ENCODE data around the gene DNAJB4. TPM values are rescaled to one million over a fixed set of nuclear protein-coding genes. Genes with fewer than 3 reads are reported as not detected.

DNAJB4 gene
- total and polyA plus RNA-seq, 8 donors = 29.8 to 46.9 (median 44.2) TPM

DNA sequence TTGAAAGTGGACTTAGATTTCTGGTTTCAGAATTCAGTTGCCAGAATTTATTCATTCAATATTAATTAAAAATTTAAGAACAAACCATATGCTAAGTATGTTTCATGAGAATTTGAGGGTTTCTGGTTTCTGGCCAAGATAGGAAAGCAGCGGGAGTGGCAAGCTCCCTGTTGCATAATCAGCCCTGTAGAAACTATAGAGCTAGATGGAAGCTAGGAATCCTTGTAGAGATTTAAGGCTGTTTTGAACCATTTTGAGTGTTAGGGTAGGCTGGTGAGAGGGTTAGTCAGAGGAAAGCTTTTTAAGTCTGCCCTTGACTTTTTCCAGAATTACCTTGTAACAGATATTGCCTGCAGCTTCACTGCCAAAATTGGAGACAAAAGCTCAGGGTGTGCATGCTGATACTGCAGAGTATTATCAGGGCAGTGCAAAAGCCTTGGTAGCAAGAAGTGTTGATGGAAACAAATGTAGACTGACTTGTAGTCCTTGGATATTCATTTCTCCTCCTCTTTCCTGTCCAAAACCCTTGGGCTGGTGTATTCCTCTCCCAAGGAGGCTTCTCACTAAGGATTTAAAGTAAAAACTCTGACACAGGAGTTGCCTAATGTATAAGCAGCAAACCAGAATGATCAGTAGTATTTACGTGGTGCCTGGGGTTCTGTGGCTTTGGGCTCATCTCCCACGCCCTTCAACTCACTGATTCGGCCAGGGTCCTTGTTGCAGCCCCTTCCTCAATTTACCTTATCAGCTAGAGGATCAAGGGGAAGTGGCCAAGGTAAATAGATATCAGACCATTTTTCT, 28.5 kb downstream of the DNAJB4 start:
- intact Hi-C loops (cut with DNase I) = no loop called here

DNA sequence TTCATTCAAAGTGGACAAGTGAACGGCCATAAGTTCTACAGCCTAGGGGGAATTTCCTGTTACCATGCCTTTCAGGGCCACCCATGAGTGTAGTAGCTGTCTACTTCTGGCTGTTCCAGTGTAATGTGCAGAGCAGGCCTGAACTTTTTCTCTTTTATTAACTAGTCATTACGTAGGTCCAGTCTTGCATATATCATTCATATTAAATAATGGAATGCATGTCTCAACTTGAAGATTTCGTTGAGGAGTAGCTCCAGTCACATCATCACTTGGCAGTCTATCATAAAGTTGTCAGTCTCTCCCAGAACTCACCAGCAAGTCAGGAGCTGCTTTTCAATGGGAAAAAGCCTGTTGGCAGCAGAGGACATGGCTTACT, 29.0 kb downstream of the DNAJB4 start:
- Histone ChIP-seq H3K27me3 (no peaks in the 10 kb centered on the region), H3K9me3 (no peaks in the 10 kb centered on the region), H3K4me3 (no peak overlapping the region), H3K27ac (no peak overlapping the region), H3K4me1 (no peaks in the 10 kb centered on the region), H3K36me3 (no peaks in the 10 kb centered on the region)
- ATAC-seq (no peak), DNase-seq (no peak)
- intact Hi-C loops (cut with DNase I) = no loop called here
- no peak for TF ChIP-seq CTCF (IDR thresholded peaks at IDR 0.05)

More for the DNA sequence above, 28.5 kb downstream of the DNAJB4 start:
- no peaks in the 10 kb centered on the region for H3K9me3 ChIP-seq
- H3K36me3 ChIP-seq = no peaks in the 10 kb centered on the region
- H3K27me3 ChIP-seq = no peaks in the 10 kb centered on the region
- DNase-seq = peak in 1 of 4 donors; percentile 37
- no peaks in the 10 kb centered on the region for H3K4me1 ChIP-seq
- no peak for TF ChIP-seq CTCF (IDR thresholded peaks at IDR 0.05)
- H3K4me3 ChIP-seq = no peak overlapping the region
- H3K27ac ChIP-seq = no peak overlapping the region
- ATAC-seq = peak; percentile 12

GRCh38 chr1:78035121-78035520, 30.4 kb downstream of the DNAJB4 start:
- Histone ChIP-seq H3K4me1 (no peaks in the 10 kb centered on the region), H3K4me3 (no peak overlapping the region), H3K27ac (no peak overlapping the region), H3K36me3 (no peaks in the 10 kb centered on the region), H3K27me3 (no peaks in the 10 kb centered on the region), H3K9me3 (no peaks in the 10 kb centered on the region)
- DNase-seq (no peak), ATAC-seq (no peak)
- intact Hi-C loops (cut with DNase I) = no loop called here
- no peak for TF ChIP-seq CTCF (IDR thresholded peaks at IDR 0.05)

GRCh38 chr1:78036450-78036849, 31.7 kb downstream of the DNAJB4 start:
- ATAC-seq (no peak), DNase-seq (no peak)
- H3K36me3 ChIP-seq = no peaks in the 10 kb centered on the region
- H3K4me1 ChIP-seq = no peaks in the 10 kb centered on the region
- TF ChIP-seq CTCF (IDR thresholded peaks at IDR 0.05) = no peak
- H3K27ac ChIP-seq = no peak overlapping the region
- no peaks in the 10 kb centered on the region for H3K27me3 ChIP-seq
- H3K9me3 ChIP-seq = no peaks in the 10 kb centered on the region
- intact Hi-C loops (cut with DNase I) = no loop called here
- H3K4me3 ChIP-seq = no peak overlapping the region

DNA sequence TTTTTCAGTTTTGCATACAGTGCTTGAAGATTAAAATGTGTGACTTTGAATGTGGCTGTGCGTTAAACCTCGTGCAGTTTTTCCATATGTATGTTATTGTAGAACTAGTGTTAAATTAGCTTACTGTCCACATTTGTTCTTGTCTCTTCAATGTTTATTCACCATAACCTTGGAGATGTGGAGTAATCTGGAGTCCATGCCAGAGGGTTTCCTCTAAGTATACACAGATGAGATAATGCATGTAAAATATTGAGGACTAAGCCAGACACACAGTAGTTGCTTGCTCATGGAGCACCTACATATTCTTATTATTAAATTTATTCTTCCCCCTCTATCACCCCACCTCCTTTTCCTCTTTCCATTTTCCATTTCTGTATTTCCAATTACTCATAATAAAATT, 33.3 kb downstream of the DNAJB4 start:
- H3K36me3 ChIP-seq = no peaks in the 10 kb centered on the region
- H3K4me3 ChIP-seq = no peak overlapping the region
- intact Hi-C loops (cut with DNase I) = no loop called here
- DNase-seq (peak in 1 of 4 donors; percentile 32), ATAC-seq (peak; percentile 53)
- TF ChIP-seq CTCF (IDR thresholded peaks at IDR 0.05) = no peak
- H3K27me3 ChIP-seq = no peaks in the 10 kb centered on the region
- no peaks in the 10 kb centered on the region for H3K9me3 ChIP-seq
- no peaks in the 10 kb centered on the region for H3K4me1 ChIP-seq
- H3K27ac ChIP-seq = peak overlapping the region; percentile 8 to 58

Data from left lung (tissue), 10 donors.